Lower leg skin (tissue), 3 donors: ENCODE results near the gene PLEKHA6.

Experiments
- CTCF ChIP-seq, 3 donors: fragments of 450-650 bp; IDR thresholded peaks; one replicate each; pipeline ENCODE4 v1.5.1; 2016; ENCODE audit warnings: antibody characterized with exemption in 3 of 3, mild to moderate bottlenecking in 3 of 3, moderate library complexity in 2 of 3
- POLR2A ChIP-seq, 2 donors: fragments of 450-650 bp; IDR thresholded peaks; one replicate each; pipeline ENCODE4 v1.6.1; 2016 to 2017; ENCODE audit warnings: antibody characterized with exemption in 2 of 2, mild to moderate bottlenecking in 1 of 2, moderate library complexity in 1 of 2

GRCh38 chr1:204263254-204263910 is 96.3 kb downstream of the PLEKHA6 start:
- no peak for TF ChIP-seq CTCF (IDR thresholded peaks at IDR 0.05)
- TF ChIP-seq POLR2A (IDR thresholded peaks at IDR 0.05) = no peak
